Parathyroid adenoma (tissue), 2 donors: Measurements from ENCODE around the gene UGT1A7.

Source experiments
- H2AFZ ChIP-seq: fragments of 300-600 bp; sonication (generic); one replicate; pipeline ENCODE4 v1.7.0; 2017; ENCODE audit warnings: antibody characterized with exemption, mild to moderate bottlenecking
- H3K27ac ChIP-seq: fragments of 300-600 bp; sonication (generic); one replicate; pipeline ENCODE4 v1.7.0; 2017
- H3K27me3 ChIP-seq: fragments of 300-600 bp; sonication (generic); one replicate; pipeline ENCODE4 v1.7.0; 2017; ENCODE audit warnings: low read length; ENCODE audit not compliant: control insufficient read depth, insufficient read depth
- H3K36me3 ChIP-seq: fragments of 300-600 bp; sonication (generic); one replicate; pipeline ENCODE4 v1.7.0; 2017; ENCODE audit warnings: low read length; ENCODE audit not compliant: control insufficient read depth, insufficient read depth
- H3K4me1 ChIP-seq: fragments of 300-600 bp; sonication (generic); one replicate; pipeline ENCODE4 v1.7.0; 2017; ENCODE audit warnings: control low read depth
- H3K4me2 ChIP-seq: fragments of 300-600 bp; sonication (generic); one replicate; pipeline ENCODE4 v1.7.0; 2017; ENCODE audit warnings: low read length
- H3K4me3 ChIP-seq: fragments of 300-600 bp; sonication (generic); one replicate; pipeline ENCODE4 v1.7.0; 2017; ENCODE audit warnings: low read depth, low read length
- H3K79me2 ChIP-seq: fragments of 300-600 bp; sonication (generic); one replicate; pipeline ENCODE4 v1.7.0; 2017; ENCODE audit warnings: control low read depth
- H3K9ac ChIP-seq: fragments of 300-600 bp; sonication (generic); one replicate; pipeline ENCODE4 v1.7.0; 2017; ENCODE audit warnings: mild to moderate bottlenecking
- H3K9me3 ChIP-seq: fragments of 300-600 bp; sonication (generic); one replicate; pipeline ENCODE4 v1.7.0; 2017; ENCODE audit warnings: low read length; ENCODE audit not compliant: control insufficient read depth
- TF ChIP-seq, protein P1 (sequence below): fragments of 300-600 bp; sonication (generic); IDR thresholded peaks from one replicate; pipeline ENCODE4 v1.7.0; 2017; ENCODE audit warnings: antibody characterized with exemption, mild to moderate bottlenecking
- donor health status: primary hyperparathyroidism.

Gene UGT1A7

DNA sequence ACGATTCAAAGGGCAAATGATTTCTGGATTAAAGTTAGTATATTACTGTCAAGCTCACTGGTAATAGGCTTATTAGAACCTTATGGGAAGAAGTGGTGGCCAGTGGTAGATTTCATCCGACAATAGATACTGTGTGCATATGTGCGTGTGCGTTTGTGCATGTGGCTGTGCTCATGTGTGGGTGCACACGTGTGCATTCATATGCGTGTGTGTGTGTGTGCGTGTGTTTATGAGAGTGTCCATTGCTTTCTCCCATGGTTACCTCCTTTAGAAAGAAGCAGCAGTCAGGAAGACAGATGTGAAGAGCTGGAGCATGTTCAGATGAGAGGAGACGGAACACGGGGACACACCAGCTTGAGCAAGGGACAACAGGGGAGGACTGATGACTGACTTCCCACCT lies 87.6 kb downstream of the UGT1A7 start:
- Histone ChIP-seq H3K27ac (no peak overlapping the region), H3K9me3 (no peaks in the 10 kb centered on the region), H3K4me2 (no peak overlapping the region), H3K36me3 (no peaks in the 10 kb centered on the region), H3K9ac (no peak overlapping the region), H3K4me1 (no peaks in the 10 kb centered on the region), H3K79me2 (no peaks in the 10 kb centered on the region), H3K4me3 (no peak overlapping the region), H3K27me3 (no peaks in the 10 kb centered on the region), H2AFZ (no peak overlapping the region)
- TF ChIP-seq, protein P1, sequence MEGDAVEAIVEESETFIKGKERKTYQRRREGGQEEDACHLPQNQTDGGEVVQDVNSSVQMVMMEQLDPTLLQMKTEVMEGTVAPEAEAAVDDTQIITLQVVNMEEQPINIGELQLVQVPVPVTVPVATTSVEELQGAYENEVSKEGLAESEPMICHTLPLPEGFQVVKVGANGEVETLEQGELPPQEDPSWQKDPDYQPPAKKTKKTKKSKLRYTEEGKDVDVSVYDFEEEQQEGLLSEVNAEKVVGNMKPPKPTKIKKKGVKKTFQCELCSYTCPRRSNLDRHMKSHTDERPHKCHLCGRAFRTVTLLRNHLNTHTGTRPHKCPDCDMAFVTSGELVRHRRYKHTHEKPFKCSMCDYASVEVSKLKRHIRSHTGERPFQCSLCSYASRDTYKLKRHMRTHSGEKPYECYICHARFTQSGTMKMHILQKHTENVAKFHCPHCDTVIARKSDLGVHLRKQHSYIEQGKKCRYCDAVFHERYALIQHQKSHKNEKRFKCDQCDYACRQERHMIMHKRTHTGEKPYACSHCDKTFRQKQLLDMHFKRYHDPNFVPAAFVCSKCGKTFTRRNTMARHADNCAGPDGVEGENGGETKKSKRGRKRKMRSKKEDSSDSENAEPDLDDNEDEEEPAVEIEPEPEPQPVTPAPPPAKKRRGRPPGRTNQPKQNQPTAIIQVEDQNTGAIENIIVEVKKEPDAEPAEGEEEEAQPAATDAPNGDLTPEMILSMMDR = no peak

DNA sequence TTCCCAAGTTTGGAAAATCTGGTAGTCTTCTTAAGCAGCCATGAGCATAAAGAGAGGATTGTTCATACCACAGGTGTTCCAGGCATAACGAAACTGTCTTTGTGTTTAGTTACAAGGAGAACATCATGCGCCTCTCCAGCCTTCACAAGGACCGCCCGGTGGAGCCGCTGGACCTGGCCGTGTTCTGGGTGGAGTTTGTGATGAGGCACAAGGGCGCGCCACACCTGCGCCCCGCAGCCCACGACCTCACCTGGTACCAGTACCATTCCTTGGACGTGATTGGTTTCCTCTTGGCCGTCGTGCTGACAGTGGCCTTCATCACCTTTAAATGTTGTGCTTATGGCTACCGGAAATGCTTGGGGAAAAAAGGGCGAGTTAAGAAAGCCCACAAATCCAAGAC lies 90.5 kb downstream of the UGT1A7 start:
- Histone ChIP-seq H3K27ac (no peak overlapping the region), H3K4me2 (no peak overlapping the region)

DNA sequence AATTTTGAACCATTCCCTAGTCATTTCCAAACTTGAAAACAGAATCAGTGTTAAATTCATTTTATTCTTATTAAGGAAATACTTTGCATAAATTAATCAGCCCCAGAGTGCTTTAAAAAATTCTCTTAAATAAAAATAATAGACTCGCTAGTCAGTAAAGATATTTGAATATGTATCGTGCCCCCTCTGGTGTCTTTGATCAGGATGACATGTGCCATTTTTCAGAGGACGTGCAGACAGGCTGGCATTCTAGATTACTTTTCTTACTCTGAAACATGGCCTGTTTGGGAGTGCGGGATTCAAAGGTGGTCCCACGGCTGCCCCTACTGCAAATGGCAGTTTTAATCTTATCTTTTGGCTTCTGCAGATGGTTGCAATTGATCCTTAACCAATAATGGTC lies 90.9 kb downstream of the UGT1A7 start:
- TF ChIP-seq, protein P1 = no peak
- H3K9me3 ChIP-seq = no peaks in the 10 kb centered on the region

More for the DNA sequence above, 90.5 kb downstream of the UGT1A7 start:
- H3K9ac ChIP-seq = no peak overlapping the region
- H3K27me3 ChIP-seq = no peaks in the 10 kb centered on the region
- no peaks in the 10 kb centered on the region for H3K9me3 ChIP-seq
- H3K4me3 ChIP-seq = no peak overlapping the region
- H3K36me3 ChIP-seq = no peaks in the 10 kb centered on the region
- TF ChIP-seq, protein P1 = no peak
- no peaks in the 10 kb centered on the region for H3K79me2 ChIP-seq
- H2AFZ ChIP-seq = no peak overlapping the region
- H3K4me1 ChIP-seq = no peaks in the 10 kb centered on the region

DNA sequence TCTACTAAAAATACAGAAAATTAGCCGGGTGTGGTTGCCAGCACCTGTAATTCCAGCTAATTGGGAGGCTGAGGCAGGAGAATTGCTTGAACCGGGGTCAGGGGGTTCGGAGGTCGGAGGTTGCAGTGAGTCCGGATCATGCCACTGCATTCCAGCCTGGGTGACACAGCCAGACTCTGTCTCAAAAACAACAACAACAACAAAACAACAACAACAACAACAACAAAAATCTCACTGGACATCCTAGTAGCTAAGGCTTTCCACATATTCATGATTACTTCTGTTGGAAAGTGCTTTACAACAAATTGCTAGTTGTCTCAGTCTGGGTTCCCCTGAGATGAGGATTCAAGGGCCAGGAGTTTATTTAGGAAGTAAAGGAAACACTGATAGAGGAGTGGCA lies 92.2 kb downstream of the UGT1A7 start:
- TF ChIP-seq, protein P1 = no peak
- no peaks in the 10 kb centered on the region for H3K79me2 ChIP-seq
- no peaks in the 10 kb centered on the region for H3K27me3 ChIP-seq

More for the DNA sequence above, 90.9 kb downstream of the UGT1A7 start:
- no peak overlapping the region for H3K4me3 ChIP-seq
- no peaks in the 10 kb centered on the region for H3K36me3 ChIP-seq
- H3K9ac ChIP-seq = no peak overlapping the region
- no peak overlapping the region for H3K4me2 ChIP-seq
- H3K27me3 ChIP-seq = no peaks in the 10 kb centered on the region
- no peaks in the 10 kb centered on the region for H3K4me1 ChIP-seq
- H3K27ac ChIP-seq = no peak overlapping the region
- H2AFZ ChIP-seq = no peak overlapping the region
- H3K79me2 ChIP-seq = no peaks in the 10 kb centered on the region

DNA sequence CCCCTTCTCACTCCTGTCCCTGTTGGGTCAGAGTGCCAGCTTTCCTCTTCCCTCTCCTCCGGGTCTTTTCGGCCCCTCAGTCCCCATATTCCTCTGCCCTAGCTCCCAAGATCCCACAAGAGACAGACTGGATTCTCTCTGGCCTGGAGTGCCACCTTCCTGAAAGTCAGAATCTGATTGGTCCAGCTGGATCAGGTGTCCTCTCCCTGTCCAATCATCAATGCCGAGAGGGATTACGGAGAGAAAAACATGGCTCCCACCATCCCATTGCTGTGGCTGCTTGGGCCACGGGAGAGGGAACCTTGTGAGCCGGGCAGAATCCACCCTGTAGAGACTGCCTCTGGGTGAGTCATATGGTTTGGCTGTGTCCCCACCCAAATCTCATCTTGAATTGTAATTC lies 93.7 kb downstream of the UGT1A7 start:
- H3K79me2 ChIP-seq = no peaks in the 10 kb centered on the region

More for the DNA sequence above, 92.2 kb downstream of the UGT1A7 start:
- H3K36me3 ChIP-seq = no peaks in the 10 kb centered on the region
- no peaks in the 10 kb centered on the region for H3K4me1 ChIP-seq
- H3K9me3 ChIP-seq = no peaks in the 10 kb centered on the region
- no peak overlapping the region for H3K4me2 ChIP-seq
- no peak overlapping the region for H3K9ac ChIP-seq
- no peak overlapping the region for H3K4me3 ChIP-seq
- H2AFZ ChIP-seq = no peak overlapping the region
- no peak overlapping the region for H3K27ac ChIP-seq

More for the DNA sequence above, 93.7 kb downstream of the UGT1A7 start:
- Histone ChIP-seq H3K9ac (no peak overlapping the region), H3K4me3 (no peak overlapping the region), H2AFZ (no peak overlapping the region), H3K9me3 (no peaks in the 10 kb centered on the region), H3K4me1 (no peaks in the 10 kb centered on the region), H3K27ac (no peak overlapping the region), H3K4me2 (no peak overlapping the region), H3K36me3 (no peaks in the 10 kb centered on the region), H3K27me3 (no peaks in the 10 kb centered on the region)
- TF ChIP-seq, protein P1 = no peak
